GM21786 (cell line): ENCODE measurements around the gene KCNK5.
A peak's percentile ranks its signal among the peaks of the same experiment; 100 is the strongest.

Experiments used
- ATAC-seq: cut with Tn5 transposase; IDR thresholded peaks from one replicate; pipeline ENCODE4 v1.9.1; 2021; ENCODE audit not compliant: unreplicated experiment

KCNK5 gene

DNA sequence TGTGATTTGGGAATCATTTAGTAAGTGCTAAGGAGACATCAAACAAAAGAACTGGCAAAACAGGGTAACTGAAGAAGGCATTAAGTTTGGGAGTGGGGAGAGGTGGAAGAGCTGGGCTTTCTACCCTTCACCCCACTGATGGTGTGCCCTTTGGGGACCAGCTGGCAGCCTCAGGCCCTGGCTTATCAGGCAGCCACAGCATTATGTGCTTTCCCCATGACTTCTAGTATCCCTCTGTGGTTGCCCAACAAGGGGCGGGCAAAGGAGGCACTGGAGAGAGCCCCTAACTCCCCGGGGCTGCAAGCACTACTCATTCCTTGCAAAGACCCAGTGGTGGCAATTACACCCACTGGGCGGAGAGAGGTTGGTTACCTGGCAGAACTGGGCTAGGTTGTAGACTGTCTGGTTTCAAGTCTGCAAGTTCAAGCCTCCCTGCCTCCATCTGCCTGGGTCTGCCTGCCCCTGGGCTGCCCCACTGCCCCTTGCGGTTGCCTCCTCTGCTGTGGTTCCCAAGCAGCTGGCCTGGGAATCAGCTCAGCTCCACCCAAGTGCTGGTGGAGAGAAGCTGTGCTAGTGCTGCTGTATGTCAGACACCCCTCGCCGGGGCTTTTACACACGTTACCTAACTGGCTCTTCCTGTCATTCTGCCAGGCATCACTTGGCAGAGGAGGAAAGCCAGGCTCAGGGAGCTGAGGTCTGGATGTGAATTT is 29.9 kb downstream of the KCNK5 start:
- no peak for ATAC-seq

GRCh38 chr6:39198528-39198927 is 30.7 kb downstream of the KCNK5 start:
- no peak for ATAC-seq

DNA sequence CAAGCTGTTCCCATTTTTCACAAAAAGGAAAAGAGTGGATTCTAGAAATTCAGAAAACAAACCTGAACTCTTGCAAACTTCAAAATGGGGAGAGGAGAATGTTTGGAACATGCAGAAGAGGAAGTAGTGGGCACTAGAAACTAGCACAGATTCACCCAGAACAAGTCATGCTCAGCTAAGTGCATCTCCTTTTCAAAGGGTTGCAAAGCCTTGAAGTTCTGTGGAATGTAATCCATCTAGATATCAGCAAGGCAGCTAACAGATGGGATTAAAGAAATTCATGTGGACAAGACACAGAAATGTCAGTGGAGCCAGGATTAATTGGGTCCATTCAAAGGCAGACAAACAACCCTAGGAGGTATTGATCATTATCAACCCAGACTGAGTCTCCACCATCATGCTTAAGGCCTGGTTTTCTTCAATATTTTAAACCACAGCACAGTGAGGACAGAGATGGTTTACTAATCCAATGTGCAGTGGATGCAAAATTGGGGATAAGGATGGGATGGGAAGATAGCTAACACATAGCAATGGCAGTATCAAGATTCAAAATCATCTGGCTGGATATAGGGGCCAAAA is 31.3 kb downstream of the KCNK5 start:
- no peak for ATAC-seq

DNA sequence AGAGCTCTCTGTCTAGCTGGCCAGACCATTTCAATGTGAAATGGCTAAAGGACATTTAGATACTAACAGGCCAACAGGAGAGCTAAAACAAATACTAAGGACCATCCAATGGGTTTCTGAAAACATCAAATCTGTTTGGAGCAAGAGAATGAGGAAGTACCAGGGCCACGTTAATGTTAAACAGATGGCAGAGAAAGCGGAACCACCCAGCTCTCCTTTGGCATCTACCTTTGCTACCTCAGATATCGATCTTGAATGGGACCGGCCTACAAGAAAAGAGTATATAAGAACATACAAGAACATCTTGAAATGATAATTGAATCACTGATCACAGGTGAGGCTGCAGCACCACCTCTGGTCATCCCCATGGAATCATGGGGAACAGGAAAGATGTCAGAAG is 31.8 kb downstream of the KCNK5 start:
- ATAC-seq = no peak

DNA sequence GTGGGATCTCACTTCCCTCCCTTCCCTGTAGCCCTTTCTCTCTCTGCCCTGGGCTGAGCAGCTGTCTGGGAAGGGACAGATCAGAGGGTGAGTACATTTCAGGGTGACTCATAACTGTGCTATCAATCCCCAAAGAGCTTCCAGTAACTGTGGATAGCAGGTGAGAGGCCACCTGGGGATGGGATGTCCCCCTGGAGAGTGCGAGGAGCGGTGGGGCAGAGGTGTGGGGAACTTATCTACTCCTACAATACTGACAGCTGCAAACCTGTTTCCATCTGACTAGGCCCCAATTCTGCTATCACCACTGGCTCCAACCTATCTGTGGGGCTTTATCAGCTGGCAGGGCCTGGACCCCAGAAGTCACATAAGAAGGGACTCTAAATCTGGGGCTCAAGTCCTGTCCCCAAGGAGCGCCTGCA is 32.6 kb downstream of the KCNK5 start:
- no peak for ATAC-seq

- ATAC-seq = no peak
These were observed 33.4 kb downstream of the KCNK5 start for GRCh38 chr6:39195792-39196385.

DNA sequence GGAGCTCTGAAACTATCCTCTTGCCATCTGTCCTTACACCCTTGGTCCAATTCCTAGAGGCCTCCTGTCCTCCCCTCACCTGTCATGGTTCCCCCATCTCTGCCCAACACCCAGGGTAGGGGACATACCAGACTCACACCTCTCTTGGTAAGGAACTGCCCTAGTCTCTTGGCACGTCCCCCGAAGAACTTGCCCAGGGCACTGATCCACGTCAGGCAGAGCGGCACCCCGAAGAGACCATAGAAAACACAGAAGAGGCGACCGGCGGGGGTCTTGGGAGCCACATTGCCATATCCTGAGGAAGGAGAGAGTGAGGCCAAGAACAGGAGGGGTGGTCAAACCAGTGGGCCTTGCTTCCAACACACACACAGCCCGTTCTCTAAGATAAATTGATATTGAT is 34.8 kb downstream of the KCNK5 start:
- no peak for ATAC-seq

DNA sequence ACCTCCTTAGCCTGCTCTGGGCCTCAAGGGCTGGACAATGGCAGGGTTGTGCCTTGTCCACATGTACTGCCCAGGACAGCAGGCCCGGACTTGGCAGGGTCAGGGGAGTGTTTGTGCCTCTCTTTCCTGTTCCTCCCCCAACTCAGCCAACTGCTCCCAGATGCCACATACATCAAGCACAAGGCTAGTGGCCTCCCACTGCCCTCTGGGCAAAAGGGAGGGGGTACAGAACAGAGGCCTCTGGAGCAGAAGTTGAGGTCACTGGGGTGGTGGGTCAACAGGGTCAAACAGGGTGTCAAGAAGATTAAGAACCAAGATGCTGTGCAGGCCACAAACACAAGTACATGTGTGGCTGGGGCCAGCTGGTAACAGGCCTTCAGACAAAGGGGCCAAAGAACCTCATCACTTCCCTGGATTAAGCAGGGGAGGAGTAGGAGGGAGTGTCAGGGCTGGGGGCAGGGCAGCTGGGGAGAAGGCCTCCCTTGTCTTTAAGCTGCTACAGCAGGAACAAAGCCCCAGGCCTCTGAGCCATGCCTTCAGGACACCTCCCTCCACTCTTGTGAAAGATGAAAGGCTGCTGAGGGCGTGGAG is 36.0 kb downstream of the KCNK5 start:
- no peak for ATAC-seq

GRCh38 chr6:39192736-39193135 is 36.5 kb downstream of the KCNK5 start:
- ATAC-seq = no peak

- ATAC-seq = no peak
These were observed 37.9 kb downstream of the KCNK5 start for GRCh38 chr6:39191236-39191930.

GRCh38 chr6:39190545-39191235 is 38.6 kb downstream of the KCNK5 start:
- ATAC-seq = no peak

DNA sequence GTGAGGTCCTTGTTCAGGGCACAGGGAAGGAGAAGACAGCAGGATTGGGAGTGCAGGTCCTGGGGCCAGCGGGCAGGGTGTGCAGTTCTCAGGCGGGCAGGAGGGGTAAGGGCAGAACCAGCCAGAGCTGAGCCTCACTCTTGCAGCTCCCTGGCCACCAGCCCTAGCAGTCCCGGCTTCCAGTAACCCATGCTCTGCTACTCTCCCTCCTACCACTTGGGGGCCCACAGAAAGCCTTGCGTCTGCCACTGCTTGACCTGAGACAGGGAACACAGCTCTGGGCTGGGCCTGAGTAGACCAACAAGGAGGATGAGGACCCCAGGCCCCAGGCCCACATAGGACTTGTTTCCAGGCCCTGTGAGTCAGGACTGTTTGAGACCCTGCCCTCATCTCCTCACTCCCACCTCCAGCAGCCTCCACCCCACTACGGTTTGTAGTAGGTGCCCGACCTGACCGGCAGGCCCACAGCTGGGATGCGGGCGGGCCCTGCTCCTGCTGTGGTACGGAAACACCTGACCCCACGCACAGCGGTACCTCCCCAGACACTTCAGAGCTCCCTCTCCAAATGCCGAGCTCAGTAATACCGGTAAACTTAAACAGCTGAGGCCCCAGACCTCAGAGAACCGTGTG is 39.2 kb downstream of the KCNK5 start:
- ATAC-seq = peak; percentile 65

- no peak for ATAC-seq
These were observed 40.1 kb downstream of the KCNK5 start for GRCh38 chr6:39189131-39189530.

DNA sequence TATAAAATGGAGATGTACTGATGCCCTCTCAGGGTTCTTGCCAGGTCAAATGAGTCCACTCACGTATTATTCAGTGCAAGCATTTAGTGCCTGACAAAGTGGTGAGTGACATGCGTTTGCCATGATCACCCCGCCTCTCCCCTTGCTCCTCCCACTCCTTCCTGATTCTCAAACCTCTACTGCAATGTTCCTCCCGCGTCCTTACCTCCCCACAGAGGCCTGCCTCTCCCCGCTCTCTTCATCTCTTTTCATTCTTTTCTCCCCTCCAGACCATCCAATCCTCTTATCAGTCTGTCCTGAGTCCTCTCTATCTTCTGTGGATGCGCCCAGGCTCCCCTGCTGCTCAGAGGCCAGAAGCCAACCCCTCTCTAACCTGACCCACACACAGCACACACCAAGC is 40.7 kb downstream of the KCNK5 start:
- no peak for ATAC-seq

DNA sequence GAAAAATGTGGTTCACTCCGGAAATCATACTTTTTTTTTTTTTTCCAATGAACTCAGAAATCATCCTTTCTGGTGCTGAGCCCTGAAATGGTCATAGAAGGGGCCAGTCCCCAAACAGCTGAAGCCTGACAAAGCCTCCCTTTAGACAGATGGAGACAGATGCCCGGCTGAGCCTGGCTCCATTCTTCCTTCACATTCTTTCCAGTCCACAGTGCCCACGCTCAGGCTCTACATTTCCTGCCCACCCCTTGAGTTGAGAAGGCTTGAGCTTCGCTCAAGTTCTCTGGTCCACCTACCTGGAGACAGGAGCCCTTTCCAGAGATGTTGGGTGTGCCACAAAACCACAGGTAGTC is 41.2 kb downstream of the KCNK5 start:
- ATAC-seq = no peak

- no peak for ATAC-seq
These were observed 44.2 kb downstream of the KCNK5 start for GRCh38 chr6:39184906-39185580.

GRCh38 chr6:39182604-39183003 is 46.7 kb downstream of the KCNK5 start:
- ATAC-seq = no peak

DNA sequence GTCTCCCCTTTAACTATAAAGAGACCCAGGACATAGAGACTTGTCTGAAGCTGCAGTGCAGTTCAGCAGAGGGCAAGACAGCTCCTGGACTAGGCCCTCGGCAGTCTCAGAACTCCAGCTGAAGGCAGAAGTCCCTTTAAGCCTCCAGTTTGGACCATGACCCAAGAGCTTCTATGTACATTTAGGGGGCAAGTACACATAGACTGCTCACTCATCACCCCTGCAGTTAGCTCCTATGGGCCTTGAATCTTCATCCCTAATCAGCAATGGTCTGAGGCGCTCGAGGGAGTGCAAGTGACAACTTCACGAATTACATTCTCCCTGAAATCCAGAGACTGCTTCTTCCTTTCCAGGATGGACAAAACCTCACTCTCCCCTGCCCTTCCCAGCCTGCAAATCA is 47.4 kb downstream of the KCNK5 start:
- no peak for ATAC-seq

DNA sequence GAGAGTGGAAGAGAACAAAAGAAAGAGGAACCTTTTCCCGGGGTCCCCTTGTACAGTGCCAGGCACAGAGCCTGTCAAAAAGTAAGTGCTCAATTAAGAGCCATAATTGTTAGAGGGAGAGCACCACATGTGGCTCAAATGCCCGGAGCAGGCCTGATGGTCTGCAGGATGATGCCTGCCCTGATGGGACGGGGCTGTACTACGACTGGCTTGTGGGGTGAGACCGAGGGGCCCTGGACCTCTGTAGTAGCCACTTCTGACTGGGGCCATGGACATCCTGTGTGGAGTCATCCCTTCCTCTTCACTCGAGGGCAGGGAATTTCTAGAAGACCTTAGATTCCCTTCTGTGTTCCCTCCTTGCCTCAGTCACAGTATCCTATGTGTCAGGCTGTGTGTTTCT is 47.9 kb downstream of the KCNK5 start:
- no peak for ATAC-seq

GRCh38 chr6:39178804-39179203 is 50.5 kb downstream of the KCNK5 start:
- no peak for ATAC-seq
